B cell (primary cell): ENCODE data around the gene CYP2F1. TPM values are rescaled to one million over a fixed set of nuclear protein-coding genes. Genes with fewer than 3 reads are reported as not detected.

Source experiments
- ATAC-seq: fragments of 200-7000 bp; cut with Tn5 transposase; one replicate; pipeline ENCODE4 v1.10.0; 2021; ENCODE audit warnings: low read depth, mild to moderate bottlenecking, moderate number of reproducible peaks, moderate library complexity
- CTCF ChIA-PET: fragments of 350-600 bp; sonication (Branson Sonifier 250); formaldehyde crosslinking; loops from one replicate; lab custom pipeline; 2021; ENCODE audit warnings: antibody characterized with exemption, inconsistent platforms; lab: Charles Lee
- POLR2A ChIA-PET: fragments of 350-600 bp; sonication (Branson Sonifier 250); formaldehyde crosslinking; loops from one replicate; lab custom pipeline; 2021; ENCODE audit warnings: antibody characterized with exemption; lab: Charles Lee
- DNase-seq: peaks from one replicate; pipeline ENCODE4 v3.0.0; 2013
- H2AFZ ChIP-seq: 2 replicates; pipeline ENCODE4 v1.6.1; 2012; ENCODE audit warnings: mild to moderate bottlenecking, low read depth, low read length; ENCODE audit not compliant: insufficient read depth, poor library complexity, severe bottlenecking
- H3K27ac ChIP-seq, 2 donors: 1 replicate in 1 of 2; 2 replicates in 1 of 2; pipeline ENCODE4 v1.5.1; 2012 to 2013; ENCODE audit warnings: low read length in 2 of 2, mild to moderate bottlenecking in 2 of 2, moderate library complexity in 1 of 2
- H3K27me3 ChIP-seq, 4 experiments: fragments of 200-600 bp in 1 of 4; sonication (generic) in 1 of 4; replicated peaks in 1 of 4; 1 replicate in 2 of 4; 2 replicates in 2 of 4; pipeline versions ENCODE4 v1.6.1 to v1.7.0; 2013 to 2016; ENCODE audit warnings: low read length in 3 of 4, mild to moderate bottlenecking in 2 of 4, mixed read lengths in 1 of 4, moderate library complexity in 1 of 4; ENCODE audit not compliant: insufficient read depth in 4 of 4, control insufficient read depth in 3 of 4; ENCODE audit errors: control extremely low read depth in 1 of 4
- H3K36me3 ChIP-seq, 2 experiments: replicated peaks in 1 of 2; 1 replicate in 1 of 2; 2 replicates in 1 of 2; pipeline versions ENCODE4 v1.6.1 to v1.7.1; 2013; ENCODE audit warnings: low read length in 1 of 2; ENCODE audit not compliant: insufficient read depth in 2 of 2, control insufficient read depth in 1 of 2; ENCODE audit errors: control extremely low read depth in 1 of 2, extremely low read depth in 1 of 2
- H3K4me1 ChIP-seq, 2 donors: fragments of 200-600 bp in 1 of 2; sonication (generic) in 1 of 2; 1 replicate in 1 of 2; 2 replicates in 1 of 2; pipeline versions ENCODE4 v1.5.1 to v1.6.1; 2013 to 2017; ENCODE audit warnings: low read length in 2 of 2; ENCODE audit not compliant: control insufficient read depth in 2 of 2, insufficient read depth in 2 of 2
- H3K4me2 ChIP-seq: replicated peaks from 2 replicates; pipeline ENCODE3; 2012; ENCODE audit warnings: mild to moderate bottlenecking, low read depth, low read length; ENCODE audit not compliant: poor library complexity, severe bottlenecking
- H3K4me3 ChIP-seq, 5 experiments: fragments of 200-600 bp in 1 of 5; sonication (generic) in 1 of 5; 1 replicate in 3 of 5; 2 replicates in 2 of 5; pipeline versions ENCODE4 v1.5.1 to v1.7.0; 2011 to 2016; ENCODE audit warnings: low read length in 4 of 5, mild to moderate bottlenecking in 4 of 5, low read depth in 2 of 5, control low read depth in 1 of 5, moderate library complexity in 1 of 5; ENCODE audit not compliant: insufficient read depth in 1 of 5; ENCODE audit errors: control extremely low read depth in 1 of 5, extremely low read depth in 1 of 5
- H3K79me2 ChIP-seq: fragments of 200-600 bp; sonication (generic); one replicate; pipeline ENCODE4 v1.6.0; 2016; ENCODE audit warnings: low read length; ENCODE audit not compliant: control insufficient read depth, insufficient read depth
- H3K9ac ChIP-seq: fragments of 200-600 bp; sonication (generic); 2 replicates; pipeline ENCODE4 v1.6.1; 2017; ENCODE audit warnings: mild to moderate bottlenecking, low read length, moderate library complexity
- H3K9me3 ChIP-seq, 3 donors: one replicate each; pipeline versions ENCODE4 v1.6.1 to v1.7.1; 2013; ENCODE audit warnings: low read length in 2 of 3; ENCODE audit not compliant: control insufficient read depth in 2 of 3, insufficient read depth in 1 of 3; ENCODE audit errors: control extremely low read depth in 1 of 3
- H4K20me1 ChIP-seq: 2 replicates; pipeline ENCODE4 v1.6.0; 2012; ENCODE audit warnings: mild to moderate bottlenecking, low read length; ENCODE audit not compliant: insufficient read depth, control insufficient read depth, poor library complexity, severe bottlenecking
- H3K27ac Mint-ChIP-seq: one replicate; pipeline ENCODE4 v1.8.0; 2021; ENCODE audit warnings: mixed read lengths
- H3K27me3 Mint-ChIP-seq: one replicate; pipeline ENCODE4 v1.8.0; 2021; ENCODE audit warnings: mixed read lengths
- H3K4me1 Mint-ChIP-seq: one replicate; pipeline ENCODE4 v1.8.0; 2021; ENCODE audit warnings: mixed read lengths
- H3K4me3 Mint-ChIP-seq: one replicate; pipeline ENCODE4 v1.8.0; 2021; ENCODE audit warnings: mixed read lengths
- H3K9me3 Mint-ChIP-seq: one replicate; pipeline ENCODE4 v1.8.0; 2022; ENCODE audit warnings: mixed read lengths; ENCODE audit not compliant: insufficient read depth
- CTCF ChIP-seq: fragments of 200-600 bp; IDR thresholded peaks from one replicate; pipeline ENCODE4 v1.8.0; 2022; ENCODE audit warnings: antibody characterized with exemption, mild to moderate bottlenecking
- EZH2 ChIP-seq: IDR thresholded peaks from 2 replicates; pipeline ENCODE4 v1.6.1; 2012; ENCODE audit warnings: borderline replicate concordance, low read depth, mild to moderate bottlenecking, moderate library complexity, low read length; ENCODE audit not compliant: insufficient read depth, poor library complexity, severe bottlenecking
- WGBS: methylation state at CpG from one replicate; pipeline ENCODE4 v1.1.5; 2013; ENCODE audit warnings: missing lambda C conversion rate; ENCODE audit not compliant: insufficient coverage; 5-methylcytosine and 5-hydroxymethylcytosine counted together
- intact Hi-C: fragments of 100-400 bp; cut with micrococcal nuclease; formaldehyde crosslinking; loops from one replicate; pipeline ENCODE4 v1.10.0; 2022
- polyA plus RNA-seq: library from polyadenylated mRNA; depleted of rRNA; stranded (reverse); fragments of >200 nt; gene quantifications from 2 replicates; pipeline ENCODE4 v1.2.3, GENCODE V29; 2012
- total RNA-seq, 2 donors: library from RNA; stranded (reverse); fragments of 120-200 nt in 1 of 2; gene quantifications; 1 replicate in 1 of 2; 2 replicates in 1 of 2; pipeline versions ENCODE4 v1.2.3 to v1.2.4, GENCODE V29; 2013 to 2022

CYP2F1 gene
- total and polyA plus RNA-seq, 2 donors (not counting 1 experiment from before 2014, with no cell fraction given), result 0.04 TPM; not detected in 1

- intact Hi-C loops, result no loop called here
- H3K27me3 ChIP-seq, result peaks cover 0 to 4% (median 0%) of the 10 kb centered on the region in 4 experiments
- Mint-ChIP-seq H3K9me3 (peaks cover 3% of the 10 kb centered on the region), H3K4me1 (no peaks in the 10 kb centered on the region), H3K27ac (no peak overlapping the region), H3K4me3 (no peak overlapping the region), H3K27me3 (peaks cover 43% of the 10 kb centered on the region)
- no peak overlapping the region for H3K27ac ChIP-seq
- no peak overlapping the region for H2AFZ ChIP-seq
- CTCF ChIA-PET, result no interaction called here
- H3K9me3 ChIP-seq, result peaks cover 0 to 7% (median 1%) of the 10 kb centered on the region in 3 donors
- DNase-seq, result no peak
- H3K4me2 ChIP-seq, result no peak overlapping the region
- 100% methylated on average over 1 of the region's 15 CpGs for WGBS
- H4K20me1 ChIP-seq, result no peaks in the 10 kb centered on the region
- no peak overlapping the region for H3K9ac ChIP-seq
- H3K4me1 ChIP-seq, result no peaks in the 10 kb centered on the region
- TF ChIP-seq EZH2, result no peak
- no peak for TF ChIP-seq CTCF
- no peak for ATAC-seq
- no peaks in the 10 kb centered on the region for H3K36me3 ChIP-seq
- H3K79me2 ChIP-seq, result no peaks in the 10 kb centered on the region
- H3K4me3 ChIP-seq, result no peak overlapping the region
- POLR2A ChIA-PET, result no interaction called here
These were observed 18.5 kb upstream of the CYP2F1 start for GRCh38 chr19:41095703-41096102.

- Histone ChIP-seq H4K20me1 (no peaks in the 10 kb centered on the region), H3K27me3 (peaks cover 0 to 4% (median 0%) of the 10 kb centered on the region in 4 experiments), H2AFZ (no peak overlapping the region), H3K79me2 (no peaks in the 10 kb centered on the region), H3K4me2 (no peak overlapping the region), H3K4me1 (no peaks in the 10 kb centered on the region), H3K27ac (no peak overlapping the region), H3K4me3 (no peak overlapping the region), H3K36me3 (no peaks in the 10 kb centered on the region), H3K9me3 (peaks cover 0 to 7% (median 1%) of the 10 kb centered on the region in 3 donors), H3K9ac (no peak overlapping the region)
- H3K4me1 Mint-ChIP-seq, result no peaks in the 10 kb centered on the region
- ChIA-PET CTCF (no interaction called here), POLR2A (no interaction called here)
- DNase-seq, result no peak
- no peak overlapping the region for H3K4me3 Mint-ChIP-seq
- ATAC-seq, result no peak
- no peak overlapping the region for H3K27ac Mint-ChIP-seq
- peaks cover 37% of the 10 kb centered on the region for H3K27me3 Mint-ChIP-seq
- 91% methylated on average over 7 of the region's 7 CpGs for WGBS
- peaks cover 3% of the 10 kb centered on the region for H3K9me3 Mint-ChIP-seq
- no peak for TF ChIP-seq CTCF
- no peak for TF ChIP-seq EZH2
- intact Hi-C loops, result no loop called here
These were observed 17.9 kb upstream of the CYP2F1 start for GRCh38 chr19:41096353-41096752.
